GM06990 (cell line): Measurements from ENCODE around the gene MYO7B.

ENCODE experiments used
- DNase-seq: peaks from one replicate; pipeline ENCODE4 v3.0.0-alpha.2; 2011; ENCODE audit not compliant: insufficient read length; ENCODE audit errors: extremely low read depth
- H3K27me3 ChIP-seq: replicated peaks from 2 replicates; pipeline ENCODE4 v1.6.0; 2011; ENCODE audit warnings: low read length; ENCODE audit not compliant: control insufficient read depth, insufficient read depth
- H3K36me3 ChIP-seq: 2 replicates; pipeline ENCODE4 v1.5.1; 2011; ENCODE audit warnings: low read length; ENCODE audit not compliant: control insufficient read depth, insufficient read depth
- H3K4me3 ChIP-seq: replicated peaks from 2 replicates; pipeline ENCODE4 v1.5.1; 2011; ENCODE audit warnings: low read depth, mild to moderate bottlenecking, control low read depth, low read length
- CTCF ChIP-seq: IDR thresholded peaks from 2 replicates; pipeline ENCODE4 v1.5.1; 2011; ENCODE audit warnings: low read length, control low read depth, mild to moderate bottlenecking, inconsistent platforms; ENCODE audit not compliant: insufficient read depth, poor library complexity, severe bottlenecking

MYO7B gene

GRCh38 chr2:127622561-127623387 is 87.3 kb downstream of the MYO7B start:
- Histone ChIP-seq H3K4me3 (no peak overlapping the region), H3K36me3 (no peaks in the 10 kb centered on the region), H3K27me3 (no peaks in the 10 kb centered on the region)
- no peak for TF ChIP-seq CTCF
- no peak for DNase-seq

GRCh38 chr2:127623388-127624319 is 88.2 kb downstream of the MYO7B start:
- no peak for DNase-seq
- Histone ChIP-seq H3K36me3 (no peaks in the 10 kb centered on the region), H3K27me3 (no peaks in the 10 kb centered on the region), H3K4me3 (no peak overlapping the region)
- no peak for TF ChIP-seq CTCF

- no peak overlapping the region for H3K4me3 ChIP-seq
- TF ChIP-seq CTCF = no peak
- no peaks in the 10 kb centered on the region for H3K36me3 ChIP-seq
- no peak for DNase-seq
- H3K27me3 ChIP-seq = no peaks in the 10 kb centered on the region
These were observed 88.9 kb downstream of the MYO7B start for GRCh38 chr2:127624320-127624755.

- Histone ChIP-seq H3K27me3 (no peaks in the 10 kb centered on the region), H3K4me3 (no peak overlapping the region), H3K36me3 (no peaks in the 10 kb centered on the region)
- TF ChIP-seq CTCF = no peak
- DNase-seq = no peak
These were observed 89.5 kb downstream of the MYO7B start for GRCh38 chr2:127624756-127625571.

GRCh38 chr2:127625572-127625951 is 90.1 kb downstream of the MYO7B start:
- H3K36me3 ChIP-seq = no peaks in the 10 kb centered on the region
- H3K27me3 ChIP-seq = no peaks in the 10 kb centered on the region
- H3K4me3 ChIP-seq = no peak overlapping the region
- DNase-seq = no peak
- no peak for TF ChIP-seq CTCF
